HCT116 (cell line): ENCODE measurements around the gene NDST3.

Experiments
- EZH2phosphoT487 ChIP-seq: fragments of 200-600 bp; IDR thresholded peaks from 2 replicates; pipeline ENCODE4 v1.6.1; 2018; ENCODE audit warnings: antibody characterized with exemption, borderline replicate concordance
- POLR2A ChIP-seq: IDR thresholded peaks from 2 replicates; pipeline ENCODE4 v1.7.0; 2011; ENCODE audit warnings: borderline replicate concordance; ENCODE audit not compliant: insufficient read depth, insufficient read length; ENCODE audit errors: extremely low read depth
- SIN3A ChIP-seq: IDR thresholded peaks from 2 replicates; pipeline ENCODE4 v1.6.1; 2012; ENCODE audit warnings: low read depth
- TF ChIP-seq, protein P1 (sequence below), 3 experiments: fragments of 200-600 bp in 1 of 3; sonication (generic) in 1 of 3; IDR thresholded peaks in 2 of 3; conservative IDR thresholded peaks in 1 of 3; 2 replicates each; pipeline ENCODE4 v1.5.1; 2012 to 2017; ENCODE audit warnings: low read depth in 2 of 3, low read length in 2 of 3, antibody characterized with exemption in 1 of 3, borderline replicate concordance in 1 of 3, control low read depth in 1 of 3, mild to moderate bottlenecking in 1 of 3, mixed read lengths in 1 of 3, mixed run types in 1 of 3, moderate library complexity in 1 of 3; ENCODE audit not compliant: insufficient read depth in 1 of 3

GRCh38 chr4:118012142-118012541, 22.1 kb upstream of the NDST3 start:
- no peak for TF ChIP-seq SIN3A
- TF ChIP-seq, protein P1, sequence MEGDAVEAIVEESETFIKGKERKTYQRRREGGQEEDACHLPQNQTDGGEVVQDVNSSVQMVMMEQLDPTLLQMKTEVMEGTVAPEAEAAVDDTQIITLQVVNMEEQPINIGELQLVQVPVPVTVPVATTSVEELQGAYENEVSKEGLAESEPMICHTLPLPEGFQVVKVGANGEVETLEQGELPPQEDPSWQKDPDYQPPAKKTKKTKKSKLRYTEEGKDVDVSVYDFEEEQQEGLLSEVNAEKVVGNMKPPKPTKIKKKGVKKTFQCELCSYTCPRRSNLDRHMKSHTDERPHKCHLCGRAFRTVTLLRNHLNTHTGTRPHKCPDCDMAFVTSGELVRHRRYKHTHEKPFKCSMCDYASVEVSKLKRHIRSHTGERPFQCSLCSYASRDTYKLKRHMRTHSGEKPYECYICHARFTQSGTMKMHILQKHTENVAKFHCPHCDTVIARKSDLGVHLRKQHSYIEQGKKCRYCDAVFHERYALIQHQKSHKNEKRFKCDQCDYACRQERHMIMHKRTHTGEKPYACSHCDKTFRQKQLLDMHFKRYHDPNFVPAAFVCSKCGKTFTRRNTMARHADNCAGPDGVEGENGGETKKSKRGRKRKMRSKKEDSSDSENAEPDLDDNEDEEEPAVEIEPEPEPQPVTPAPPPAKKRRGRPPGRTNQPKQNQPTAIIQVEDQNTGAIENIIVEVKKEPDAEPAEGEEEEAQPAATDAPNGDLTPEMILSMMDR (IDR thresholded peaks at IDR 0.05 in 2 of 3, conservative IDR thresholded peaks at IDR 0.05 in 1 of 3; ENCODE audit: borderline replicate concordance in 1 of 3, insufficient read depth in 1 of 3, low read depth in 2 of 3, low read length in 2 of 3) = peak in 2 of 3 experiments; percentile 45 to 49; a peak in 4 of 6 replicates
- TF ChIP-seq POLR2A = no peak
- no peak for TF ChIP-seq EZH2phosphoT487
